ENCODE results near the gene SORL1. TPM values are rescaled to one million over a fixed set of nuclear protein-coding genes. Genes with fewer than 3 reads are reported as not detected.
"Not testable (repeated sequence)": the region's sequence is repeated elsewhere in the genome, so short reads cannot be mapped to it uniquely, and the experiment has no call there.

The SORL1 gene
- total RNA-seq, 1 donor from 2014 or later = 20.9 TPM

- Mint-ChIP-seq H3K4me3 (no peak overlapping the region), H3K36me3 (ENCODE audit: low read depth) (peaks cover 57% of the 10 kb centered on the region), H3K27me3 (ENCODE audit: insufficient read depth) (no peaks in the 10 kb centered on the region), H3K9me3 (no peaks in the 10 kb centered on the region), H3K27ac (no peak overlapping the region), H3K4me1 (ENCODE audit: low read depth) (peaks cover 60% of the 10 kb centered on the region)
- intact Hi-C loops (cut with micrococcal nuclease) = no loop called here
- no peak for DNase-seq (ENCODE audit: low spot score)
These were observed 22.6 kb downstream of the SORL1 start for GRCh38 chr11:121474680-121475079.

- no peak overlapping the region for H3K27ac Mint-ChIP-seq
- H3K27me3 Mint-ChIP-seq (ENCODE audit: insufficient read depth) = no peaks in the 10 kb centered on the region
- DNase-seq (ENCODE audit: low spot score) = no peak
- H3K9me3 Mint-ChIP-seq = no peaks in the 10 kb centered on the region
- H3K4me3 Mint-ChIP-seq = no peak overlapping the region
- intact Hi-C loops (cut with micrococcal nuclease) = no loop called here
- H3K4me1 Mint-ChIP-seq (ENCODE audit: low read depth) = peaks cover 53% of the 10 kb centered on the region
- peaks cover 42% of the 10 kb centered on the region for H3K36me3 Mint-ChIP-seq (ENCODE audit: low read depth)
These were observed 24.4 kb downstream of the SORL1 start for GRCh38 chr11:121476379-121477032.

GRCh38 chr11:121478226-121478894, 26.2 kb downstream of the SORL1 start:
- Mint-ChIP-seq H3K4me1 (ENCODE audit: low read depth) (peaks cover 51% of the 10 kb centered on the region), H3K27ac (no peak overlapping the region), H3K27me3 (ENCODE audit: insufficient read depth) (no peaks in the 10 kb centered on the region), H3K9me3 (no peaks in the 10 kb centered on the region), H3K36me3 (ENCODE audit: low read depth) (peaks cover 33% of the 10 kb centered on the region), H3K4me3 (no peak overlapping the region)
- DNase-seq (ENCODE audit: low spot score) = no peak
- intact Hi-C loops (cut with micrococcal nuclease) = no loop called here

DNA sequence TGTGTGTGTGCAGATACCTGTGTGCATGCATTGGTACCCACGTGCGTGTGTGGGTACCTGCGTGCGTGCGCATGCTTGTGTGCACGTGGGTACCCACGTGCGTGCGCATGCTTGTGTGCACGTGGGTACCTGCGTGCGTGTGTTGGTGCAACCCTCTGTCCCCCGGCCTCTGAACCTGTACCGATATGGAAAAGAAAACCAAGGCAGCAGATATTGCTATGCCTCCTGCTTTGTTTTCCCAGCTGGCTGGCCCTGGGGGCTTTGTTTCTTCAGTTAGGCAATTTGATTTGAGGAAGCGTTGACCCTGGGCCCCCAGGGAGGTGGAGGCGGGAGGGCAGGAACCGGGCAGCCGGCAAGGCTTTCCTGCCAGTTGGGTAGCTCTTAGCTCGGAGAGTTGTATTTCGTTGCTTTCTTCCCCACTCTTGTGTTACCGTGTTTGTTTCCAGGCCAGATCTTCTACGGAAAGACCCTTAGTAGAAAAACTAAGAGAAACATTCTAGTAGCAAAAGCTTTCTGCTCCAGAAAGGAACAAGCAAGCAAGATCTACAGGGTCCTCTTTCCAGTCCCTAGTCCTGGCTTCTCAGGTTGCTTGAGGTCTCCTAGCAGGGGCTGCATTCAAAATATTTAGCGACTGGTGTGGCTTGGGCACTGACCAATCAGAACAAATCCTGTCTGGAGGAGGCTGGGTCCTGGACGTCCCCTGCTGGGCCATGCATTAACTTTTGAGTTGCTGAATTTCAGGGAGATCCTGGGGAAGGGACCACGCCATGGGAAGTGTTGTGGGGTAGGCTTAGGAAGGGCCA, 27.0 kb downstream of the SORL1 start:
- no peak overlapping the region for H3K4me3 Mint-ChIP-seq
- peaks cover 40% of the 10 kb centered on the region for H3K36me3 Mint-ChIP-seq (ENCODE audit: low read depth)
- no peak overlapping the region for H3K27ac Mint-ChIP-seq
- no peak for DNase-seq (ENCODE audit: low spot score)
- peaks cover 56% of the 10 kb centered on the region for H3K4me1 Mint-ChIP-seq (ENCODE audit: low read depth)
- no peaks in the 10 kb centered on the region for H3K27me3 Mint-ChIP-seq (ENCODE audit: insufficient read depth)
- no peaks in the 10 kb centered on the region for H3K9me3 Mint-ChIP-seq
- intact Hi-C loops (cut with micrococcal nuclease) = no loop called here

- peaks cover 43% of the 10 kb centered on the region for H3K36me3 Mint-ChIP-seq (ENCODE audit: low read depth)
- H3K27me3 Mint-ChIP-seq (ENCODE audit: insufficient read depth) = no peaks in the 10 kb centered on the region
- no peak overlapping the region for H3K4me3 Mint-ChIP-seq
- H3K9me3 Mint-ChIP-seq = no peaks in the 10 kb centered on the region
- no peak for DNase-seq (ENCODE audit: low spot score)
- no peak overlapping the region for H3K27ac Mint-ChIP-seq
- peaks cover 55% of the 10 kb centered on the region for H3K4me1 Mint-ChIP-seq (ENCODE audit: low read depth)
- intact Hi-C loops (cut with micrococcal nuclease) = loop anchor here (5.0 kb wide), 1 partner anchor 53 kb away; no protein-coding TSS in a partner anchor
These were observed 27.7 kb downstream of the SORL1 start for GRCh38 chr11:121479698-121480238.

GRCh38 chr11:121481484-121482230, 29.5 kb downstream of the SORL1 start:
- Mint-ChIP-seq H3K4me3 (peak overlapping the region; percentile 76), H3K4me1 (ENCODE audit: low read depth) (peaks cover 44% of the 10 kb centered on the region), H3K36me3 (ENCODE audit: low read depth) (peaks cover 47% of the 10 kb centered on the region), H3K27ac (peak overlapping the region; percentile 96)
- H3K27me3 Mint-ChIP-seq (ENCODE audit: insufficient read depth); H3K9me3 Mint-ChIP-seq: not testable (repeated sequence)
- intact Hi-C loops (cut with micrococcal nuclease) = loop anchor here (1.0 to 5.0 kb wide), 6 partner anchors 13 to 51 kb away; partner anchors contain the start of genes SORL1 and SORL1-AS1
- DNase-seq (ENCODE audit: low spot score) = peak; percentile 71

DNA sequence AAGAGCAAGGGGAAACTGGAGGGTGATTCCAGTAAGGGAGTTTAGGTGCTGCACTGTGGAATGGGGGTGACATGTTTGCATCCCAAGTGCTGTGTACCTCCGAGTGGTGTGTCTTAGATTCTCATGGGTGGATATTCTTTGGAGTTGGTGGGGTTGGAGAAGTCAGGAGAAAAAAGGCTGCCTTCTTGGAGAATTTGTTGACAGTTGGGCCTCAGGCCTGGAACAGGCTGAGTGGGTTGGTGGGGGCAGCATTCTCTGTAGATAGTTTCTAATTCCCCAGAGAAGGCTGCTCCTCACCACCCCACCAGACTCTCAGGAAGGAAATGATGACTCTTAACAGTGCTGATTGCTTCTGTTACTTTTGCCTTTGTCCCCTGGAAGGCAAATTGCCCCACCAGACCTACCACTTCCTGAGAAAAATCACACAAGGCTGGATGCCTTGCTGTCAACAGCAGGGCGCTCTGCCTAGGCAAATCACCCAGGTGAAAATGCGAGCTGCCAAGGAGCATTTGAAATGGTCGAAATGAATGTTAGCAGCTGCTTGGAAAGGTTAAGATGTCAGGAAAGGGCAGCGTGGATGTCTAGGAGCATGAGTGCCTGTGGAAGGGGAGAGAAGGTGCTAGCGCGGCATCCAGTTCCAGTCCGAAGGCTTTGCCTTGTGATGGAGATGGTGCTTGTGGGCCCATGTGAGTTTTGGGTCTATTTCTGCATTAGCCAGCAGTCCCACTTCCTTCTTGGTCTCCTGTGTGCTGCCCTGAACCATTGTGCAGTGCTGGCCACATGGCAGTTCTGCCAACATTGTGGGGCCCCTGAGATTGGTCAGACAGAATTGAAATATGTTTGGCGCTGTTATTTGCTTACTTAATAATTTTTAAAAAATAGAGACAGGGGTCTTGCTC, 30.4 kb downstream of the SORL1 start:
- Mint-ChIP-seq H3K4me3 (peak overlapping the region; percentile 76), H3K4me1 (ENCODE audit: low read depth) (peaks cover 36% of the 10 kb centered on the region), H3K27me3 (ENCODE audit: insufficient read depth) (no peaks in the 10 kb centered on the region), H3K9me3 (no peaks in the 10 kb centered on the region), H3K36me3 (ENCODE audit: low read depth) (peaks cover 48% of the 10 kb centered on the region), H3K27ac (peak overlapping the region; percentile 96)
- intact Hi-C loops (cut with micrococcal nuclease) = loop anchor here (1.0 to 5.0 kb wide), 6 partner anchors 12 to 50 kb away; partner anchors contain the start of genes SORL1 and SORL1-AS1
- DNase-seq (ENCODE audit: low spot score) = peak; percentile 53

DNA sequence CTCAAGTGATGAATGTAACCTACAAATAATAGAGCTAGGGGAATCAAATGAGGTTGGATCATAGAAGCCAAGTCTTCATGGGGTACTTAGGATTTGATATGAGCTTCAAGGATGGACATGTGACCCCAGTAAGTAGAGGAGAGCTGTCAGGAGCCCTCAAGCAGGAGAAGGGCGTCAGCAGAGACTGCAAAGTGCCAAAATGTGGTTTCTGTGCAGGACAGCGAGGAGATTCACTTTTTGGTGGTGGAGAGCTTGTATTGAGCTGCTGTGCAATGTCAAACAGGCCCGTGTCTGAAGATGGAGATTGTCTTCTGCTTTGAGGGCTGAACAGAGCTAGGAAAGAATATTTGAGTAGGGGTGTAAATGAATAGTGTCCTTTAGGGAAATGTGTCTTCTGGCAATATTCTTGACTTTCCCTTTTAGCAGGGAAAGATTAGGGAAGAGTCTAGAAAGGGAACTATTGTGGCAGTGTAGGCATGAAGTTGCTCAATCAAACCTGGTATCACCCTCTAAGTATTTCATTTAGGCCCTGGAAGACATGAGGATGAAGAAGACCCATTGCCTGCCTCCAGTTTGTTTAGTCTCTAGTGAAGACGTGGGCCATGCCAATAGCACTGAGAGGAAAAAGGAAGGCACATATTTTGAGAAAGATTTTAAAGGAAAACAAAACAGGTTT, 31.8 kb downstream of the SORL1 start:
- Mint-ChIP-seq H3K27me3 (ENCODE audit: insufficient read depth) (no peaks in the 10 kb centered on the region), H3K36me3 (ENCODE audit: low read depth) (peaks cover 46% of the 10 kb centered on the region), H3K9me3 (no peaks in the 10 kb centered on the region), H3K27ac (peak overlapping the region; percentile 96), H3K4me1 (ENCODE audit: low read depth) (peaks cover 35% of the 10 kb centered on the region), H3K4me3 (no peak overlapping the region)
- intact Hi-C loops (cut with micrococcal nuclease) = loop anchor here (5.0 kb wide), 1 partner anchor 48 kb away; no protein-coding TSS in a partner anchor
- DNase-seq (ENCODE audit: low spot score) = no peak

GRCh38 chr11:121485216-121485615, 33.1 kb downstream of the SORL1 start:
- Mint-ChIP-seq H3K9me3 (no peaks in the 10 kb centered on the region), H3K36me3 (ENCODE audit: low read depth) (peaks cover 51% of the 10 kb centered on the region), H3K4me1 (ENCODE audit: low read depth) (peaks cover 41% of the 10 kb centered on the region), H3K27ac (no peak overlapping the region), H3K4me3 (no peak overlapping the region), H3K27me3 (ENCODE audit: insufficient read depth) (no peaks in the 10 kb centered on the region)
- DNase-seq (ENCODE audit: low spot score) = no peak
- intact Hi-C loops (cut with micrococcal nuclease) = no loop called here

DNA sequence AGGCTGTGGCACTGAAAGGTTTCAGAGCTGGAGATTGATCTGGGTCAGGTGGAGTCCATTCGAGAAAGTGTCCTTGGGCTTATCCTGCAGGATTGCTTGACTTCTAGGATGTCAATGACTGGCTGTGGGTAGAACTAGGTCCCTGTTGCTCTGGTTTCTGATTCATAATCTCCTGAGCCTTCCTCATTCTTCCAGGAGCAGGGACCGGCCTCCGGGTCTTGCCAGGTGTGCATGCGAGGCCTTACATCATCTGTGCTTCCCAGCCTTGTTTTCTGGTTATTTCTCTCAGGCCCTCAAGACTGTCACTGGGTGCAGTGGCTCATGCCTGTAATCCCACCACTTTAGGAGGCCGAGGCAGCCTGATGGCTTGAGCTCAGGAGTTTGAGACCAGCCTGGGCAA, 33.9 kb downstream of the SORL1 start:
- H3K4me1 Mint-ChIP-seq (ENCODE audit: low read depth) = peaks cover 41% of the 10 kb centered on the region
- H3K36me3 Mint-ChIP-seq (ENCODE audit: low read depth) = peaks cover 49% of the 10 kb centered on the region
- H3K27me3 Mint-ChIP-seq (ENCODE audit: insufficient read depth) = no peaks in the 10 kb centered on the region
- H3K9me3 Mint-ChIP-seq = no peaks in the 10 kb centered on the region
- DNase-seq (ENCODE audit: low spot score) = no peak
- H3K27ac Mint-ChIP-seq = no peak overlapping the region
- no peak overlapping the region for H3K4me3 Mint-ChIP-seq
- intact Hi-C loops (cut with micrococcal nuclease) = no loop called here

DNA sequence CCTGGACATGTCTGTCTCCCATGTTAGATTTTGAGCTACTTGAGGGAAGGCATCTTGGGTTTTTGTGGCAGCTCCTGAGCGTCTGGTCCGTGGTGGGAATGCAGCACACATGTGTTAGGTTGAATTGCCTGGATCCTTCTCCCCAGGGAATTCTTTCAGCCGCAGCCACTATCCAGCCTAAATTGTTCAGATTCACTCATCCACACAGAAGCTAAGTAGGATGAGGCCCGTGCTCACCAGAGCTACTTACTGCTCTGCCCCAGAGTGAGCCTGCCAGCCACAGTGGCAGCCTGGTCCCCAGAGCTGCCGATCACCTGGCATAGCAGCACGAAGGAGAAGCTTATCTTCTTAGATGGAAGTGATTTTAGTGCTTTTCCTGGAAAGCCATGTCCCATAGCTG, 35.1 kb downstream of the SORL1 start:
- Mint-ChIP-seq H3K27me3 (ENCODE audit: insufficient read depth) (no peaks in the 10 kb centered on the region), H3K4me3 (no peak overlapping the region), H3K4me1 (ENCODE audit: low read depth) (peaks cover 36% of the 10 kb centered on the region), H3K9me3 (no peaks in the 10 kb centered on the region), H3K36me3 (ENCODE audit: low read depth) (peaks cover 55% of the 10 kb centered on the region), H3K27ac (no peak overlapping the region)
- DNase-seq (ENCODE audit: low spot score) = no peak
- intact Hi-C loops (cut with micrococcal nuclease) = no loop called here

All from activated T-helper 1 cell treated with anti-CD3 and anti-CD28 coated beads, Interleukin-12 subunit alpha, Interleukin-12 subunit beta, Interleukin-2, Interleukin-4 antibody, amounts not matched to agents 30 ng/mL and 10 ng/mL and 1 ng/mL, durations not matched to agents 14 hours and 24 hours and 36 hours (primary cell).